HG03521 (cell line): ENCODE results near the gene GHRH.

Experiments
- ATAC-seq: cut with Tn5 transposase; IDR thresholded peaks from one replicate; pipeline ENCODE4 v1.9.1; 2021; ENCODE audit warnings: mild to moderate bottlenecking, moderate library complexity; ENCODE audit not compliant: unreplicated experiment

The GHRH gene

DNA sequence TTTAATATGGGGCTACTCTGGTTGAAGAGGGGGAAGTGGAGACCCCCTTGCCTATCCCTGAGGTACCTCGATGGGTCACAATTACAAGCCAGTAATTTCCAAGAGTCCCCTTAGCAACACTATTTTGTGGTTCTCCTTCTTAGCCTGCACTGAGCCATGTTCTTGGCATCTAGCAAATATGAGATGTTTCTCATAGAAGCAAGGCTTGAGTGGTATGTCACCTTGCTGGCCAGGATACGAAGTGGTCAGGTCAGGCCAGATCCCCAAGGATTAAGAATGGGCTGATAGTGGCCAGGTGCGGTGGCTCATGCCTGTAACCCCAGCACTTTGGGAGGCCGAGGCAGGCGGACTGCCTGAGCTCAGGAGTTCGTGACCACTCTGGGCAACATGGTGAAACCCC is 2.1 kb upstream of the GHRH start:
- ATAC-seq: no peak

GRCh38 chr20:37262505-37262904 is 891 bp upstream of the GHRH start:
- ATAC-seq: no peak

- ATAC-seq: no peak
Observed at GRCh38 chr20:37260923-37261322, 691 bp downstream of the GHRH start.

DNA sequence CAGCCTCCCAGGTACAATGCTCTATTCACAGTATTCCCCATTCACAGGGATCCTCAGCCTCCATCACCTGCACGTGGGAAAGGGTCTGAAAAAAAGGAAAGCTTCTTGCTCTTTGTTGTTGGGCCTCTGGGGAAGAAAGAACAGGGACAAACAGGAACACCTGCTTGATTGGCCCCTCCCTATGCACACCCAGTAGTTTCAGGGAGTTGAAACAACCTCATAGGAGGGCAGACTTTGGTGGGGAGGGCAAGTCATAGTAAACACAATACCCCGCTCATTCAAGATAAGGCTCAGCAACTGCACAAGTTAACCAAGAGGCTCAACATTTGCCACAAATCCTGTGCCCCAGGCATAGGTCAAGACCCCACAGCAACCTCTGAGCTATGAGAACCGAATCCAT is 1.7 kb downstream of the GHRH start:
- ATAC-seq: no peak

GRCh38 chr20:37259031-37259430 is 2.6 kb downstream of the GHRH start:
- ATAC-seq: no peak

GRCh38 chr20:37257988-37258387 is 3.6 kb downstream of the GHRH start:
- ATAC-seq: no peak

- no peak for ATAC-seq
Observed at GRCh38 chr20:37257530-37257929, 4.1 kb downstream of the GHRH start.

DNA sequence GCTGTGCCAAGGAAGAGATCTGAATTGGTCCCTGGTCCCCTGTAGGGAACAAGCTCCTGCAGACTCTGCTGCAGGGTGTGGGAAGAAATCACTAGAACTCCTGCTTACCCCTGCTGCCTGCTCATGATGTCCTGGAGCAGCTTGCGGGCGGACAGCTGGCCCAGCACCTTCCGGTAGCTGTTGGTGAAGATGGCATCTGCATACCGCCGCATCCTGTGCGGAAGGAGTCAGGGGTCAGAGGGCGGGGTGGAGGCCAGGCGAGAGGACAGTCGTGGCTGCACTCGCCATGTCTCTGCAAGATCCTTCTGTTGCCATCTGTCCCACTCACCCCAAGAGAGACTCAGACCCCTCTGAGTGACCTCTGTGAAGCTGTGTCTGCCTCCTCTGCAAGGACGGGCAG is 5.3 kb downstream of the GHRH start:
- no peak for ATAC-seq

DNA sequence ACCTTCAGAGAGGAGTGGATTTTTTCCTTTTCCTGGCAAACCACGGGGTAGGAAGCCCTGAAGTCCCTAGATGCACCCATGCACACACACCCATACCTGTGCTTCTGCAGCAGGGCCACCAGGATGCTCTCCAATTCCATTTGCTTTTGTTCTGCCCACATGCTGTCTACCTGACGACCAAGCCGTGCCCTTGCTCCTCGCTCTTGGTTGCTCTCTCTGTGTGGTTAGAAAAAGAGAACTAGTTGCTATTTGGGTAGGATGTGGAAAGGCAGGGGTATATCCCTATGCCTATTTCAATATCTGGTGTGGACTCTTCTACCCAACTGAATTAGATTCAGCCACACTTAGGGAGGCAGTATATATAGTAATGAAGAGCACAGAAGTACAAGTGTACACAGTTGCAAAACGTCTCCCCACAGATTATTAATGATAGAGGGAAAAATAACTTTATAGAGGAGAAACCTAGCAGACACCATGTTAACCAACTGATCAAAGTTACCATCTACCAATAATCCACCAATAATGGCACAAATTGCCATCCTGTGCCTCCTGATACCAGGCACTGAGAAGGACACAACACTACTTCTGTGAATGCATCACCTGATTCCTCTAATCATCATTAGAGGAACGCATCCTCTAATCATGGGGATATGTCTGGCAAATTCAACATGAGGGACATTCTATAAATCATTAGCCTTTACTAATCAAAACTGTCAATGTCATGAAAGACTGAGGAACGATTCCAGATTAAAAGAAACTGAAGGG is 7.3 kb downstream of the GHRH start:
- no peak for ATAC-seq

- ATAC-seq: no peak
Observed at GRCh38 chr20:37253087-37253486, 8.5 kb downstream of the GHRH start.

DNA sequence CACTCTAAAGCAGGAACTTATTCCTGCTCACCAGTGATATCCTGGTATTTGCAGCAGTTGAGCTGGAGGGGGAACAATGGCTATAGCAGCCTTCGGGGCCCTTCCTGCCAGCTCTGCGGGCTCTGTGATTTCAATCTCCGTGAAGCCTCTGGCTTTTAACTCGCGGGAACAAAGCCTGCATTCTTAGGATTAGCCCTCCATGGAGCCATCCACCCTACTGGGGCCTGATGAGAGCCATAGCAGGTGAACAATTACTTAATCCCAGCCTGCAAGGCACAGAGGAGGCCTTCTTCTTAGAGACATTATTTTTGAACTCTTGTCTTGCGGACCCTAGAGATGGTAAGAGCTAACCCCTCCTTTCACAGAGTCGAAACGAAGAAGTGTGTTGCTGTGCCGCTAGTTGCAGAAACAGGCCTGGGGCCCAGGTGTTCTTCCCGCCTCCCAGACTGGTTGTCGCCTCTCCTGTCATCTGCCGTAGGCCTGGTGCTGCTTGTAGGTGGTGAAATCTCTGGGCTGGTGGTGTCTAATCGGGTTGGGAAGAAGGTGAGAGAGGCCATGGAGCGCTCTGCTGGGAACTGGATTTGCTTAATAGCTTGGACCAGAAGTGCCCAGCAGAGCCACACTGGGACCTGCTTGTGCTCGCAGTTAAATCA is 9.7 kb downstream of the GHRH start:
- ATAC-seq: no peak

- ATAC-seq: no peak
Observed at GRCh38 chr20:37249304-37249703, 12.3 kb downstream of the GHRH start.

DNA sequence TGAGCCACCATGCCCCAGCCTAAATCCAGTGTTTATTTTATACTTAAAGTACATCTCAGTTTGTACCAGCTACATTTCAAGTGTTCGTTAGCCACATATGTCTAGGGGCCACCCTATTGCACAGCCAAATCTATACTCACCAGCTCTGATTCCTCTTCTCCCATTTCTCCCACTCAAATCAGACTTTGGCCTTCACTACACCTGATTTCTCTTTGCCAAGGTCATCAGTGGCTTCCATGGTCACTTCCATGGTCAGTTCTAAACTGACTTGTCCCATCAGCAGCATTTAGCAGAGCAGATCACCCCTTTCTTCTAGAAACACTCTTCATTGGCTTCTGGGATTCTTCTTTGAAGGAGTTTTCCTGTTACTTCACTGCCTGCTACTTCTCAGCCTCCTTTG is 14.1 kb downstream of the GHRH start:
- no peak for ATAC-seq

DNA sequence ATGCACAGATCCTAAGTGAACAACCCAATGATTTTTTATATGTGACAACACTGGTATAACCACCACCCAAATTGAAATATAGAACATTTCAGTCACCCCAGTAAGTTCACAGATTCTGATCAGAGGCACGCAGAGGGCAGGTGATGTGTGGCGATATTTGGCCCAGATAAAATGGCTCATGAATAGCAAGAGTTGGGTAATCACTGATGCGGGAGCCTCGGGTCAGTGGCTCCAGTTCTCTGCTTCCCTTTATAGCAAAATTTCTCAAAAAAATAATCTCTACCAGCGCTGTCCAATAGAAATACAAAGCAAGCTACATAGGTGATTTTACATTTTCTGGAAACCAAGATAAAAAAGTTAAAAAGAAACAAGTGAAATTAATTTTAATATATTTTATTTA is 14.9 kb downstream of the GHRH start:
- ATAC-seq: no peak

DNA sequence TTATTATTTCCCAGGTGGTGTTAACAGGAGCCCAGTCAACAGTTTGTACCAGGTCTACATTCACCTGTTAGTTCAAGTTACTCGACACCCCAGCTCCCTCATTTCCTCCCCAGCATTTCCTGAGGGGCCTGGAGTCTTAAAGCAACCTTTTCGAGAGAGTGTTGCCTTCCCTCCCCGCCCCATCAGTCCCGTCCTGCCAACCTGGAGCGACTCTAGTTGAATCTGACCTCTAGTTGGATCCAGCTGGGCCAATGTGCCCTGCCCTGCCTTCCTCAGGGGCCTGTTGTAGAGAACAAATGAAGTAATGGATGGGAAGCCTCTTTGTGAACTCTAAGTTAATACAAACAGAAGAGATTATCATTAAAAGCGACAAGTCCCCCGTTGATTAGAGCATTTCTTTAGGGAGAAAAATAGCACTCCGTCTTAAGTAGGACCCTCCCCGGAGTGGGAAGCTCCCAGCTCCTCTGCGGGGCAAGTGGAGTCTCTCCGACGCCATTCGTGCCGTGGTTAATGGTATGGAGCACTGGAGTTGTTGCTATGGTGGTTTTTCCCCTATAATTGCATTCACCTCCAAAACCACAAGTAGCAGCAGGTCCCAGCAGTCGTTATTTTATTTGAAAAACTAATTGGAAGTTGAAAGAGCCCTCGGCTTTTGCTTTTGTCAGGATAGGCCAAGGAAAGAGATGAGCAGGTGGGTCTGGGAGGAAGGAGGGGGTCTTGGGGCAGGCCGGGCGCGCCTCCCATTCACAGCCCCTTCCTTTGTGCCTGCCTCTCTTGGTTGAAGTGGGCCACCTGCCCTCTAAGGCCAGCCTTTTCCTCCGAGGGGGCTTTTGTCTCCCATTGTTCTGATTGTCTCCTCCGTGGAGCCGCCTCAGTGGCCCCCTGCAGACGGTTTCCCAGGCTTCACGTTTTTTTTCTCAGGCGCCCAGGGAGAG is 16.1 kb downstream of the GHRH start:
- no peak for ATAC-seq

GRCh38 chr20:37244572-37244957 is 17.0 kb downstream of the GHRH start:
- no peak for ATAC-seq

DNA sequence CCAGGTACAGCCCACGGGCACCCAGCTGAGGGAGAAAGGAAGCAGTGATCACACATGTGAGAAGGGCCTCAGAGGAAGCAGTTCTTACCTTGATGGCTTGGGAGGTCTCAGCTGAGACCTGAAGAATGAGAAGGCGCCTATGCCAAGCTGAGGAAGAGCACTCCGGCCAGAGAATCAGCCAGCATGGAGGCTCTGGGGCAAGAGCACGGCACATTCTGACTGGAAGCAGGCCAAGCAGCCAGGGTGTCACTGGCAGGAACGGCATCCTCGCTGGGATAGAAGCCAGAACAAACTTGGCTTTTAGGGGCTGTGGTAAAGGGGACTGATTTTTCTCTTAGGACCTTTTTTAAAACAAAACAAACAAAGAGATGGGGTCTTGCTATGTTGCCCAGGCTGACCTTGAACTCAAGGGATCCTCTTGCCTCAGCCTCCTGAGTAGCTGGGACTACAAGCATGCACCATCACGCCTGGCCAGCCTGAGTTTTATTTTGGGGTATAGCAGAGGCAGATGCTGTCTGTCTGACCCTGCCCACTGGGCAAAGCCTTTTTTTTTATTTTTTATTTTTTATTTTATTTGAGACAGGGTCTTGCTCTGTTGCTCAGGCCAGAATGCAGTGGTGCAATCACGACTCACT is 17.6 kb downstream of the GHRH start:
- no peak for ATAC-seq

- ATAC-seq: no peak
Observed at GRCh38 chr20:37243076-37243936, 18.3 kb downstream of the GHRH start.

- ATAC-seq: no peak
Observed at GRCh38 chr20:37242503-37242902, 19.1 kb downstream of the GHRH start.

GRCh38 chr20:37240337-37241067 is 21.1 kb downstream of the GHRH start:
- ATAC-seq: no peak
